Endothelial cell of hepatic sinusoid (primary cell): ENCODE data around the gene LRRC47.

Source experiments
- in situ Hi-C: cut with HindIII; loops from 2 replicates; pipeline ENCODE4 v1.10.0; 2017; ENCODE audit warnings: low sequenced_read_pairs

The LRRC47 gene

GRCh38 chr1:3787745-3788605 lies 8.3 kb downstream of the LRRC47 start:
- in situ Hi-C loops = no loop called here

- in situ Hi-C loops = no loop called here
These were observed 9.0 kb downstream of the LRRC47 start for GRCh38 chr1:3787349-3787715.

GRCh38 chr1:3786468-3787348 lies 9.6 kb downstream of the LRRC47 start:
- in situ Hi-C loops = no loop called here

GRCh38 chr1:3785456-3786157 lies 10.7 kb downstream of the LRRC47 start:
- in situ Hi-C loops = no loop called here

GRCh38 chr1:3785045-3785444 lies 11.3 kb downstream of the LRRC47 start:
- in situ Hi-C loops = no loop called here

GRCh38 chr1:3783651-3784474 lies 12.4 kb downstream of the LRRC47 start:
- in situ Hi-C loops = no loop called here

- in situ Hi-C loops = no loop called here
These were observed 15.4 kb downstream of the LRRC47 start for GRCh38 chr1:3780901-3781300.

- in situ Hi-C loops = no loop called here
These were observed 16.3 kb downstream of the LRRC47 start for GRCh38 chr1:3779912-3780416.

GRCh38 chr1:3779265-3779911 lies 16.9 kb downstream of the LRRC47 start:
- in situ Hi-C loops = no loop called here

GRCh38 chr1:3778590-3779264 lies 17.6 kb downstream of the LRRC47 start:
- in situ Hi-C loops = no loop called here

GRCh38 chr1:3777647-3778589 lies 18.4 kb downstream of the LRRC47 start:
- in situ Hi-C loops = no loop called here

- in situ Hi-C loops = no loop called here
These were observed 19.2 kb downstream of the LRRC47 start for GRCh38 chr1:3777078-3777547.

GRCh38 chr1:3776231-3776961 lies 19.9 kb downstream of the LRRC47 start:
- in situ Hi-C loops = no loop called here

- in situ Hi-C loops = no loop called here
These were observed 20.6 kb downstream of the LRRC47 start for GRCh38 chr1:3775490-3776230.

- in situ Hi-C loops = loop anchor here (5.0 kb wide), 1 partner anchor 42 kb away; no protein-coding TSS in a partner anchor
These were observed 21.3 kb downstream of the LRRC47 start for GRCh38 chr1:3774946-3775489.

GRCh38 chr1:3774276-3774945 lies 21.9 kb downstream of the LRRC47 start:
- in situ Hi-C loops = loop anchor here (5.0 kb wide), 1 partner anchor 43 kb away; no protein-coding TSS in a partner anchor
